Measurements from ENCODE around the gene KLHL3. TPM values are rescaled to one million over a fixed set of nuclear protein-coding genes. Genes with fewer than 3 reads are reported as not detected.

Gene KLHL3
- total RNA-seq, 4 donors from 2014 or later, result 0.75 to 4.4 (median 2.6) TPM

- no peak for DNase-seq
- TF ChIP-seq POLR2AphosphoS5 (IDR thresholded peaks at IDR 0.05) (no peak), EP300 (IDR thresholded peaks at IDR 0.05; ENCODE audit: low read depth) (no peak), POLR2A (IDR thresholded peaks at IDR 0.05) (no peak), CTCF (IDR thresholded peaks at IDR 0.05) (no peak)
- Histone ChIP-seq H3K27me3 (peaks cover 4% of the 10 kb centered on the region), H3K4me3 (no peak overlapping the region), H3K36me3 (no peaks in the 10 kb centered on the region), H3K4me1 (no peaks in the 10 kb centered on the region), H3K9me3 (no peaks in the 10 kb centered on the region), H3K27ac (no peak overlapping the region)
- intact Hi-C loops (cut with DNase I; ENCODE audit: low total_unique reads) (no loop called here), in situ Hi-C loops (cut with MboI; ENCODE audit: low pct_ligation_motif_present in 1 of 4, low pct_unique_long_range_greater_than_20kb in 1 of 4, low sequenced_read_pairs in 3 of 4) (no loop called here)
- WGBS, 2 donors (ENCODE audit: low coverage in 1 of 2), result 72 to 89% methylated on average over 3 to 5 of the region's 5 CpGs
These were observed 128.1 kb downstream of the KLHL3 start for GRCh38 chr5:137607771-137608170.

GRCh38 chr5:137606401-137606800, 129.5 kb downstream of the KLHL3 start:
- WGBS, 2 donors (ENCODE audit: low coverage in 1 of 2), result 67 to 76% methylated on average over 1 to 2 of the region's 2 CpGs
- Histone ChIP-seq H3K9me3 (no peaks in the 10 kb centered on the region), H3K27ac (no peak overlapping the region), H3K36me3 (no peaks in the 10 kb centered on the region), H3K27me3 (peaks cover 4% of the 10 kb centered on the region), H3K4me3 (no peak overlapping the region), H3K4me1 (no peaks in the 10 kb centered on the region)
- in situ Hi-C loops (cut with MboI; ENCODE audit: low pct_ligation_motif_present in 1 of 4, low pct_unique_long_range_greater_than_20kb in 1 of 4, low sequenced_read_pairs in 3 of 4) (no loop called here), intact Hi-C loops (cut with DNase I; ENCODE audit: low total_unique reads) (no loop called here)
- DNase-seq, result no peak
- no peak for TF ChIP-seq POLR2AphosphoS5 (IDR thresholded peaks at IDR 0.05)
- no peak for TF ChIP-seq CTCF (IDR thresholded peaks at IDR 0.05)
- TF ChIP-seq POLR2A (IDR thresholded peaks at IDR 0.05), result no peak
- no peak for TF ChIP-seq EP300 (IDR thresholded peaks at IDR 0.05; ENCODE audit: low read depth)

GRCh38 chr5:137605411-137605810, 130.5 kb downstream of the KLHL3 start:
- no peak for TF ChIP-seq CTCF (IDR thresholded peaks at IDR 0.05)
- TF ChIP-seq POLR2AphosphoS5 (IDR thresholded peaks at IDR 0.05), result no peak
- TF ChIP-seq EP300 (IDR thresholded peaks at IDR 0.05; ENCODE audit: low read depth), result no peak
- TF ChIP-seq POLR2A (IDR thresholded peaks at IDR 0.05), result no peak
- H3K36me3 ChIP-seq, result no peaks in the 10 kb centered on the region
- in situ Hi-C loops (cut with MboI; ENCODE audit: low pct_ligation_motif_present in 1 of 4, low pct_unique_long_range_greater_than_20kb in 1 of 4, low sequenced_read_pairs in 3 of 4) (no loop called here), intact Hi-C loops (cut with DNase I; ENCODE audit: low total_unique reads) (no loop called here)
- H3K4me1 ChIP-seq, result no peaks in the 10 kb centered on the region
- 38 to 48% methylated on average over 2 to 4 of the region's 4 CpGs for WGBS, 2 donors (ENCODE audit: low coverage in 1 of 2)
- no peak overlapping the region for H3K27ac ChIP-seq
- peaks cover 4% of the 10 kb centered on the region for H3K27me3 ChIP-seq
- no peak overlapping the region for H3K4me3 ChIP-seq
- no peaks in the 10 kb centered on the region for H3K9me3 ChIP-seq
- no peak for DNase-seq

- Histone ChIP-seq H3K36me3 (no peaks in the 10 kb centered on the region), H3K27me3 (peaks cover 4% of the 10 kb centered on the region), H3K27ac (no peak overlapping the region), H3K4me3 (no peak overlapping the region), H3K9me3 (no peaks in the 10 kb centered on the region), H3K4me1 (no peaks in the 10 kb centered on the region)
- no peak for DNase-seq
- TF ChIP-seq CTCF (IDR thresholded peaks at IDR 0.05), result no peak
- TF ChIP-seq POLR2A (IDR thresholded peaks at IDR 0.05), result no peak
- no peak for TF ChIP-seq EP300 (IDR thresholded peaks at IDR 0.05; ENCODE audit: low read depth)
- TF ChIP-seq POLR2AphosphoS5 (IDR thresholded peaks at IDR 0.05), result no peak
- 31 to 74% methylated on average over 2 to 8 of the region's 9 CpGs for WGBS, 2 donors (ENCODE audit: low coverage in 1 of 2)
- in situ Hi-C loops (cut with MboI; ENCODE audit: low pct_ligation_motif_present in 1 of 4, low pct_unique_long_range_greater_than_20kb in 1 of 4, low sequenced_read_pairs in 3 of 4), result no loop called here
- intact Hi-C loops (cut with DNase I; ENCODE audit: low total_unique reads), result no loop called here
These were observed 131.4 kb downstream of the KLHL3 start for GRCh38 chr5:137604348-137605095.

Measured in transverse colon (tissue), 4 donors.